HepG2 (cell line): ENCODE data around the gene B3GNT9. TPM values are rescaled to one million over a fixed set of nuclear protein-coding genes. Genes with fewer than 3 reads are reported as not detected.

Experiments used
- ATAC-seq: fragments of 200-7000 bp; cut with Tn5 transposase; 3 replicates; pipeline ENCODE4 v1.9.1; 2020; ENCODE audit warnings: mild to moderate bottlenecking, moderate library complexity
- BruUV-seq: library from RNA; stranded (reverse); fragments of 400-500 nt; replicated peaks from 2 replicates; lab custom pipeline; 2021; lab: Mats Ljungman, UMichigan
- CTCF ChIA-PET: fragments of 300-600 bp; formaldehyde crosslinking; extraction: SDS; loops from one replicate; lab custom pipeline; 2021; ENCODE audit warnings: low total read pairs, inconsistent platforms, low intra/inter-chr PET ratio; lab: Yijun Ruan, JAX
- POLR2A ChIA-PET: fragments of 350-600 bp; sonication (Branson Sonifier 250); formaldehyde crosslinking; loops from one replicate; lab custom pipeline; 2020; ENCODE audit warnings: antibody characterized with exemption, inconsistent platforms; lab: Yijun Ruan, JAX
- DNase-seq: peaks from one replicate; pipeline ENCODE4 v3.0.0-alpha.2; 2015; ENCODE audit warnings: low spot score
- FAIRE-seq: peaks from 3 replicates; lab custom pipeline; 2011; peaks lifted over from hg19 to GRCh38; lab: Jason Lieb, UNC
- H2AFZ ChIP-seq: one replicate; pipeline ENCODE4 v1.6.1; 2011; ENCODE audit warnings: low read length, inconsistent platforms
- H3K27ac ChIP-seq: fragments of 300-600 bp; 3 replicates; pipeline ENCODE4 v1.8.0; 2011; ENCODE audit warnings: mixed run types, mild to moderate bottlenecking, mixed read lengths, low read length, inconsistent platforms; ENCODE audit not compliant: insufficient read depth; ENCODE audit errors: extremely low read length
- H3K27me3 ChIP-seq, 2 experiments: fragments of 200-600 bp in 1 of 2; 2 replicates in 1 of 2; 3 replicates in 1 of 2; pipeline versions ENCODE4 v1.6.0 to v1.8.0; 2011; ENCODE audit warnings: low read length in 2 of 2, mild to moderate bottlenecking in 2 of 2, moderate library complexity in 2 of 2, inconsistent platforms in 1 of 2; ENCODE audit not compliant: insufficient read depth in 2 of 2, control insufficient read depth in 1 of 2
- H3K36me3 ChIP-seq, 2 experiments: fragments of 200-600 bp in 1 of 2; replicated peaks in 1 of 2; 2 replicates in 1 of 2; 3 replicates in 1 of 2; pipeline versions ENCODE4 v1.5.1 to v1.8.0; 2011; ENCODE audit warnings: low read length in 2 of 2, inconsistent platforms in 1 of 2; ENCODE audit not compliant: insufficient read depth in 2 of 2, control insufficient read depth in 1 of 2
- H3K4me1 ChIP-seq: 2 replicates; pipeline ENCODE4 v1.5.1; 2012; ENCODE audit warnings: low read length, inconsistent platforms; ENCODE audit not compliant: insufficient read depth
- H3K4me2 ChIP-seq: 2 replicates; pipeline ENCODE4 v1.6.0; 2011; ENCODE audit warnings: low read depth, low read length, inconsistent platforms
- H3K4me3 ChIP-seq, 3 experiments: fragments of 200-600 bp in 1 of 3; sonication (generic), shearing (Covaris generic) in 1 of 3; replicated peaks in 1 of 3; 2 replicates each; pipeline ENCODE4 v1.5.1; 2011 to 2016; ENCODE audit warnings: low read length in 3 of 3, inconsistent platforms in 2 of 3, low read depth in 2 of 3, mild to moderate bottlenecking in 2 of 3, control low read depth in 1 of 3, mixed read lengths in 1 of 3; ENCODE audit not compliant: insufficient read depth in 1 of 3
- H3K79me2 ChIP-seq: one replicate; pipeline ENCODE4 v1.6.1; 2011; ENCODE audit warnings: low read length, inconsistent platforms; ENCODE audit not compliant: insufficient read depth
- H3K9ac ChIP-seq: 2 replicates; pipeline ENCODE4 v1.6.0; 2011; ENCODE audit warnings: mild to moderate bottlenecking, low read depth, low read length, inconsistent platforms; ENCODE audit not compliant: insufficient read depth
- H3K9me3 ChIP-seq: 2 replicates; pipeline ENCODE4 v1.5.1; 2012; ENCODE audit warnings: mild to moderate bottlenecking, low read length
- H4K20me1 ChIP-seq: 2 replicates; pipeline ENCODE4 v1.6.0; 2011; ENCODE audit warnings: inconsistent platforms, mild to moderate bottlenecking, low read length, moderate library complexity; ENCODE audit not compliant: insufficient read depth
- E2F2 ChIP-seq: sonication (generic); formaldehyde crosslinking; IDR thresholded peaks from 2 replicates; pipeline ENCODE4 v1.4.0; 2020; ENCODE audit warnings: missing genetic modification reagents, borderline replicate concordance
- FOXA1 ChIP-seq, 2 experiments: fragments of 450-650 bp in 1 of 2; sonication (generic) in 1 of 2; formaldehyde crosslinking in 1 of 2; IDR thresholded peaks; 2 replicates each; pipeline versions ENCODE4 v1.4.0 to v1.6.1; 2016 to 2020; ENCODE audit warnings: missing genetic modification reagents in 1 of 2
- FOXA3 ChIP-seq: IDR thresholded peaks from 2 replicates; pipeline ENCODE4 v1.6.1; 2016; ENCODE audit warnings: missing genetic modification reagents, missing compliant biosample characterization
- FOXP1 ChIP-seq, 2 experiments: fragments of 450-650 bp in 1 of 2; IDR thresholded peaks; 2 replicates each; pipeline ENCODE4 v1.6.1; 2017 to 2018; ENCODE audit warnings: antibody characterized with exemption in 1 of 2
- GATAD2A ChIP-seq: IDR thresholded peaks from 2 replicates; pipeline ENCODE4 v1.6.1; 2016
- HDAC2 ChIP-seq: sonication (generic); formaldehyde crosslinking; IDR thresholded peaks from 2 replicates; pipeline ENCODE4 v1.4.0; 2020; ENCODE audit warnings: missing genetic modification reagents
- MED1 ChIP-seq: sonication (generic); formaldehyde crosslinking; IDR thresholded peaks from 2 replicates; pipeline ENCODE4 v1.4.0; 2020; ENCODE audit warnings: missing genetic modification reagents
- MIER2 ChIP-seq: IDR thresholded peaks from 2 replicates; pipeline ENCODE4 v1.6.1; 2016; ENCODE audit warnings: missing biosample characterization, missing genetic modification reagents
- MLX ChIP-seq: IDR thresholded peaks from 2 replicates; pipeline ENCODE4 v1.6.1; 2016
- RBFOX2 ChIP-seq: fragments of 200-400 bp; formaldehyde crosslinking; IDR thresholded peaks from 2 replicates; pipeline ENCODE4 v1.6.1; 2017; ENCODE audit warnings: low read depth, mild to moderate bottlenecking, low read length
- SOX13 ChIP-seq, 3 experiments: fragments of 450-650 bp in 1 of 3; sonication (generic) in 1 of 3; formaldehyde crosslinking in 1 of 3; IDR thresholded peaks in 2 of 3; conservative IDR thresholded peaks in 1 of 3; 2 replicates each; pipeline versions ENCODE4 v1.5.0 to v1.6.1; 2016 to 2020; ENCODE audit warnings: antibody characterized with exemption in 1 of 3, mild to moderate bottlenecking in 1 of 3, missing compliant biosample characterization in 1 of 3, missing genetic modification reagents in 1 of 3, moderate library complexity in 1 of 3
- TARDBP ChIP-seq: sonication (generic); formaldehyde crosslinking; IDR thresholded peaks from 2 replicates; pipeline ENCODE4 v1.8.0; 2022; ENCODE audit warnings: mild to moderate bottlenecking, missing genetic modification reagents
- TEAD3 ChIP-seq: optimal IDR thresholded peaks from 2 replicates; pipeline ENCODE3; 2016; ENCODE audit warnings: borderline replicate concordance
- WIZ ChIP-seq: sonication (generic); formaldehyde crosslinking; IDR thresholded peaks from 2 replicates; pipeline ENCODE4 v1.5.1; 2020; ENCODE audit warnings: mild to moderate bottlenecking, missing genetic modification reagents
- ZFX ChIP-seq: sonication (generic); formaldehyde crosslinking; IDR thresholded peaks from 2 replicates; pipeline ENCODE4 v1.4.0; 2020; ENCODE audit warnings: mild to moderate bottlenecking, low read depth, missing genetic modification reagents, moderate library complexity
- ZFY ChIP-seq: sonication (generic); formaldehyde crosslinking; IDR thresholded peaks from 2 replicates; pipeline ENCODE4 v1.4.0; 2020; ENCODE audit warnings: missing genetic modification reagents
- ZMAT5 ChIP-seq: sonication (generic); formaldehyde crosslinking; IDR thresholded peaks from 2 replicates; pipeline ENCODE4 v1.5.0; 2020; ENCODE audit warnings: mild to moderate bottlenecking, low read depth, missing genetic modification reagents, borderline replicate concordance
- ZNF710 ChIP-seq: sonication (generic); formaldehyde crosslinking; IDR thresholded peaks from 2 replicates; pipeline ENCODE4 v1.5.0; 2020; ENCODE audit warnings: mild to moderate bottlenecking, missing genetic modification reagents, borderline replicate concordance
- WGBS: methylation state at CpG from one replicate; pipeline ENCODE4 v1.1.6; 2017; ENCODE audit warnings: low lambda C conversion rate; 5-methylcytosine and 5-hydroxymethylcytosine counted together
- in situ Hi-C: cut with HindIII; loops from 2 replicates; pipeline ENCODE4 v1.10.0; 2017; ENCODE audit warnings: low pct_unique_long_range_greater_than_20kb; ENCODE audit not compliant: extremely low pct_ligation_motif_present
- intact Hi-C: fragments of 100-400 bp; cut with micrococcal nuclease; formaldehyde crosslinking; loops from one replicate; pipeline ENCODE4 v1.10.0; 2022; ENCODE audit not compliant: unreplicated experiment
- polyA plus RNA-seq, 8 experiments: library from polyadenylated mRNA; depleted of rRNA in 3 of 8; stranded (reverse) in 7 of 8; unstranded in 1 of 8; fragments of >200 nt; fragmentation: Illumina TruSeq in 4 of 8; extraction: Trizol in 4 of 8; gene quantifications; 2 replicates each; pipeline versions ENCODE4 v1.2.1 to v1.2.3, GENCODE V29; 2011 to 2016; ENCODE audit warnings: low read depth in 4 of 8, missing spikeins in 1 of 8, mixed read lengths in 1 of 8; ENCODE audit not compliant: insufficient read depth in 1 of 8
- total RNA-seq, 5 experiments: library from RNA; depleted of rRNA; stranded (reverse); fragments of >200 nt; fragmentation: Illumina TruSeq; extraction: Trizol; gene quantifications; 2 replicates each; pipeline ENCODE4 v1.2.3, GENCODE V29; 2016; ENCODE audit warnings: low read depth in 1 of 5

The B3GNT9 gene
- total and polyA plus RNA-seq, 2 of the 13 experiments (the other 11 are each of a cell fraction or from before 2014, with no cell fraction given), result 1.5 to 3.1 TPM

GRCh38 chr16:67116388-67117311 lies 34.1 kb downstream of the B3GNT9 start:
- H3K27ac ChIP-seq, result peak overlapping the region; percentile 87
- ChIA-PET CTCF (no interaction called here), POLR2A (interaction anchor here (0.9 to 2.6 kb wide), 9 partner anchors 7 to 131 kb away, joined by 3 to 13 read pairs (median 3); partner anchors contain the start of genes FHOD1, NOL3 and PHAF1)
- ATAC-seq (peak; percentile 60), FAIRE-seq (peak; percentile 37), DNase-seq (peak; percentile 66)
- peaks cover 59% of the 10 kb centered on the region for H4K20me1 ChIP-seq
- no peaks in the 10 kb centered on the region for H3K27me3 ChIP-seq
- H2AFZ ChIP-seq, result no peak overlapping the region
- BruUV-seq, result no TSS peak
- H3K9ac ChIP-seq, result peak overlapping the region; percentile 49
- in situ Hi-C loops (no loop called here), intact Hi-C loops (no loop called here)
- H3K4me2 ChIP-seq, result peak overlapping the region; percentile 59
- H3K4me3 ChIP-seq, result peak overlapping the region in 1 of 3 experiments; percentile 3; a peak in 2 of 6 replicates
- peaks cover 89% of the 10 kb centered on the region for H3K79me2 ChIP-seq
- peaks cover 62% of the 10 kb centered on the region for H3K4me1 ChIP-seq
- H3K36me3 ChIP-seq, result peaks cover 26 to 40% of the 10 kb centered on the region in 2 experiments
- no peaks in the 10 kb centered on the region for H3K9me3 ChIP-seq
- WGBS, result 61% methylated on average over 13 of the region's 13 CpGs
- peak; percentile 18 for TF ChIP-seq TEAD3
- 0 out of 2 replicates have a peak, but pooled peaks have one; percentile 24 for TF ChIP-seq MED1 (CRISPR knock-in tag)
- TF ChIP-seq GATAD2A (CRISPR knock-in tag), result 0 out of 2 replicates have a peak, but pooled peaks have one; percentile 9
- 0 out of 2 replicates have a peak, but pooled peaks have one; percentile 7 for TF ChIP-seq TARDBP (CRISPR knock-in tag)
- 0 out of 2 replicates have a peak, but pooled peaks have one; percentile 13 for TF ChIP-seq ZFY (CRISPR knock-in tag)
- TF ChIP-seq ZFX, result peak; percentile 21; the same call in 1 of the 2 replicates
- peak; percentile 34; the same call in 1 of the 2 replicates for TF ChIP-seq RBFOX2
- TF ChIP-seq FOXA3 (CRISPR knock-in tag), result peak; percentile 49
- TF ChIP-seq MLX, result 0 out of 2 replicates have a peak, but pooled peaks have one; percentile 38
- TF ChIP-seq SOX13 (IDR thresholded peaks at IDR 0.05), result no peak
- TF ChIP-seq SOX13 (CRISPR knock-in tag; conservative IDR thresholded peaks at IDR 0.05 in 1 of 2, IDR thresholded peaks at IDR 0.05 in 1 of 2), result peak in 1 of 2 experiments; percentile 29; a peak in 1 of 4 replicates
- TF ChIP-seq E2F2 (CRISPR knock-in tag), result no peak
- TF ChIP-seq FOXP1 (IDR thresholded peaks at IDR 0.05), result no peak
- peak; percentile 11; the same call in 1 of the 2 replicates for TF ChIP-seq FOXP1 (CRISPR knock-in tag; IDR thresholded peaks at IDR 0.05)
- TF ChIP-seq ZMAT5, result no peak
- peak; percentile 59; the same call in 1 of the 2 replicates for TF ChIP-seq ZNF710 (CRISPR knock-in tag)
- TF ChIP-seq FOXA1 (IDR thresholded peaks at IDR 0.05), result no peak
- peak; percentile 36; the same call in 1 of the 2 replicates for TF ChIP-seq FOXA1 (CRISPR knock-in tag; IDR thresholded peaks at IDR 0.05)
- TF ChIP-seq MIER2 (CRISPR knock-in tag), result no peak
- peak; percentile 20; the same call in 1 of the 2 replicates for TF ChIP-seq HDAC2 (CRISPR knock-in tag)
- no peak for TF ChIP-seq WIZ
